HepG2 (cell line): ENCODE results near the gene NELFB. TPM values are rescaled to one million over a fixed set of nuclear protein-coding genes. Genes with fewer than 3 reads are reported as not detected.
A peak's percentile ranks its signal among the peaks of the same experiment; 100 is the strongest.

Source experiments
- HMG20A ChIP-seq: IDR thresholded peaks from 2 replicates; pipeline ENCODE4 v1.6.1; 2016; ENCODE audit warnings: borderline replicate concordance
- MED1 ChIP-seq: sonication (generic); formaldehyde crosslinking; IDR thresholded peaks from 2 replicates; pipeline ENCODE4 v1.4.0; 2020; ENCODE audit warnings: missing genetic modification reagents
- MXD4 ChIP-seq: IDR thresholded peaks from 2 replicates; pipeline ENCODE4 v1.6.1; 2016; ENCODE audit warnings: mild to moderate bottlenecking, missing biosample characterization, missing genetic modification reagents
- NFKBIZ ChIP-seq: IDR thresholded peaks from 2 replicates; pipeline ENCODE4 v1.6.1; 2018; ENCODE audit warnings: missing genetic modification reagents, missing compliant biosample characterization
- POLR2A ChIP-seq, 2 experiments: IDR thresholded peaks; 2 replicates each; pipeline ENCODE4 v1.6.1; 2011; ENCODE audit warnings: low read depth in 2 of 2, low read length in 2 of 2, mild to moderate bottlenecking in 1 of 2, moderate library complexity in 1 of 2; ENCODE audit not compliant: insufficient read depth in 1 of 2
- RAD21 ChIP-seq: fragments of 450-650 bp; formaldehyde crosslinking; IDR thresholded peaks from 2 replicates; pipeline ENCODE4 v1.5.0; 2020; ENCODE audit warnings: mild to moderate bottlenecking
- RBFOX2 ChIP-seq: fragments of 200-400 bp; formaldehyde crosslinking; IDR thresholded peaks from 2 replicates; pipeline ENCODE4 v1.6.1; 2017; ENCODE audit warnings: low read depth, mild to moderate bottlenecking, low read length
- SKI ChIP-seq: fragments of 450-650 bp; IDR thresholded peaks from one replicate; pipeline ENCODE4 v1.6.1; 2018; ENCODE audit warnings: mild to moderate bottlenecking; ENCODE audit not compliant: partially characterized antibody
- STAT5B ChIP-seq: sonication (generic); formaldehyde crosslinking; IDR thresholded peaks from 2 replicates; pipeline ENCODE4 v1.4.0; 2020; ENCODE audit warnings: missing genetic modification reagents
- TRIM24 ChIP-seq: sonication (generic); formaldehyde crosslinking; IDR thresholded peaks from 2 replicates; pipeline ENCODE4 v1.8.0; 2022; ENCODE audit warnings: mild to moderate bottlenecking, missing genetic modification reagents
- U2AF1 ChIP-seq: fragments of 200-400 bp; formaldehyde crosslinking; optimal IDR thresholded peaks from 2 replicates; pipeline ENCODE3; 2017; ENCODE audit warnings: mild to moderate bottlenecking, low read depth, low read length
- XRCC5 ChIP-seq: fragments of 200-400 bp; formaldehyde crosslinking; optimal IDR thresholded peaks from 2 replicates; pipeline ENCODE3; 2017; ENCODE audit warnings: mild to moderate bottlenecking, low read length
- ZBTB1 ChIP-seq: sonication (generic); formaldehyde crosslinking; IDR thresholded peaks from 2 replicates; pipeline ENCODE4 v1.4.0; 2020; ENCODE audit warnings: missing genetic modification reagents, borderline replicate concordance
- ZFP62 ChIP-seq: sonication (generic); formaldehyde crosslinking; IDR thresholded peaks from 2 replicates; pipeline ENCODE4 v1.4.0; 2020; ENCODE audit warnings: missing genetic modification reagents
- ZIK1 ChIP-seq: sonication (generic); formaldehyde crosslinking; IDR thresholded peaks from 2 replicates; pipeline ENCODE4 v1.5.0; 2020; ENCODE audit warnings: mild to moderate bottlenecking, low read depth, missing genetic modification reagents, borderline replicate concordance
- ZNF296 ChIP-seq: sonication (generic); formaldehyde crosslinking; conservative IDR thresholded peaks from 2 replicates; pipeline ENCODE4 v1.5.0; 2020; ENCODE audit warnings: mild to moderate bottlenecking, missing genetic modification reagents
- ZNF383 ChIP-seq: sonication (generic); formaldehyde crosslinking; IDR thresholded peaks from 2 replicates; pipeline ENCODE4 v1.4.0; 2020; ENCODE audit warnings: missing genetic modification reagents, mild to moderate bottlenecking, borderline replicate concordance
- ZSCAN9 ChIP-seq: IDR thresholded peaks from 2 replicates; pipeline ENCODE4 v1.6.1; 2016; ENCODE audit warnings: borderline replicate concordance
- polyA plus RNA-seq, 8 experiments: library from polyadenylated mRNA; depleted of rRNA in 3 of 8; stranded (reverse) in 7 of 8; unstranded in 1 of 8; fragments of >200 nt; fragmentation: Illumina TruSeq in 4 of 8; extraction: Trizol in 4 of 8; gene quantifications; 2 replicates each; pipeline versions ENCODE4 v1.2.1 to v1.2.3, GENCODE V29; 2011 to 2016; ENCODE audit warnings: low read depth in 4 of 8, missing spikeins in 1 of 8, mixed read lengths in 1 of 8; ENCODE audit not compliant: insufficient read depth in 1 of 8
- total RNA-seq, 5 experiments: library from RNA; depleted of rRNA; stranded (reverse); fragments of >200 nt; fragmentation: Illumina TruSeq; extraction: Trizol; gene quantifications; 2 replicates each; pipeline ENCODE4 v1.2.3, GENCODE V29; 2016; ENCODE audit warnings: low read depth in 1 of 5
- TF ChIP-seq, protein P1 (sequence below): sonication (generic); formaldehyde crosslinking; conservative IDR thresholded peaks from 2 replicates; pipeline ENCODE4 v1.5.0; 2020; ENCODE audit warnings: missing genetic modification reagents
- TF ChIP-seq, protein P2 (sequence below): sonication (generic); formaldehyde crosslinking; IDR thresholded peaks from 2 replicates; pipeline ENCODE4 v1.4.0; 2020; ENCODE audit warnings: mild to moderate bottlenecking, missing genetic modification reagents

Gene NELFB
- total and polyA plus RNA-seq, 2 of the 13 experiments (the other 11 are each of a cell fraction or from before 2014, with no cell fraction given): 26.5 to 45.8 TPM

DNA sequence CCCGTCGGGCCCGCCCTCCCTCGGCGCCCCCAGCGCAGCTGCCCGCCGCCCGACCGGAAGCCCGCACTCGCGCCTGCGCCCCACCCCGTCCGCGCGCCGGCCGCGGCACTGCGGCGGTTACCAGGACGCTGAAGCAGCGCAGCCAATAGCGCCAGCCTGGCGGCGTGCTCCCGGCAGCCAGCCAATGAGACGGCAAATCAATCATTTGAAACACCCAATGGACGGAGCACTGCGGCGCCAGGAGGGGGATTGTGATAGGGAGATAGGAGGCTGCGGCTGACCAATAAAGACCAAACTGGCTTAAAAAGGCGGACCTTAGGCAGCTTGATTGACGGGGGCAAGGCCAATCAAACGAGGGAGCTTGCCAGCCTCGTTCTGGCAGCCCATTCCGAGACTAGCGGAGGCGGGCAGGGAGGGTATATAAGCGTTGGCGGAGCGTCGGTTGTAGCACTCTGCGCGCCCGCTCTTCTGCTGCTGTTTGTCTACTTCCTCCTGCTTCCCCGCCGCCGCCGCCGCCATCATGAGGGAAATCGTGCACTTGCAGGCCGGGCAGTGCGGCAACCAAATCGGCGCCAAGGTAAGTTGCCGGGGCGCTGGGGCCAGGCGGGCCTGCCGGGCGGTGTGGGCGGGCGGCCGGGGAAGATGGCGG is 14.2 kb upstream of the NELFB start, which contains the start of gene TUBB4B (continued):
- peak; percentile 37; the same call in 1 of the 2 replicates for TF ChIP-seq MXD4
- TF ChIP-seq STAT5B (CRISPR knock-in tag): 0 out of 2 replicates have a peak, but pooled peaks have one; percentile 42
- TF ChIP-seq, protein P1, sequence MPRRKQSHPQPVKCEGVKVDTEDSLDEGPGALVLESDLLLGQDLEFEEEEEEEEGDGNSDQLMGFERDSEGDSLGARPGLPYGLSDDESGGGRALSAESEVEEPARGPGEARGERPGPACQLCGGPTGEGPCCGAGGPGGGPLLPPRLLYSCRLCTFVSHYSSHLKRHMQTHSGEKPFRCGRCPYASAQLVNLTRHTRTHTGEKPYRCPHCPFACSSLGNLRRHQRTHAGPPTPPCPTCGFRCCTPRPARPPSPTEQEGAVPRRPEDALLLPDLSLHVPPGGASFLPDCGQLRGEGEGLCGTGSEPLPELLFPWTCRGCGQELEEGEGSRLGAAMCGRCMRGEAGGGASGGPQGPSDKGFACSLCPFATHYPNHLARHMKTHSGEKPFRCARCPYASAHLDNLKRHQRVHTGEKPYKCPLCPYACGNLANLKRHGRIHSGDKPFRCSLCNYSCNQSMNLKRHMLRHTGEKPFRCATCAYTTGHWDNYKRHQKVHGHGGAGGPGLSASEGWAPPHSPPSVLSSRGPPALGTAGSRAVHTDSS: 0 out of 2 replicates have a peak, but pooled peaks have one; percentile 76
- TF ChIP-seq SKI: peak; percentile 8
- TF ChIP-seq ZSCAN9 (CRISPR knock-in tag): peak; percentile 90
- peak; percentile 53 for TF ChIP-seq MED1 (CRISPR knock-in tag)
- peak; percentile 33; the same call in 1 of the 2 replicates for TF ChIP-seq ZIK1 (CRISPR knock-in tag)
- peak in 1 of 2 experiments; percentile 99; a peak in 2 of 4 replicates for TF ChIP-seq POLR2A (IDR thresholded peaks at IDR 0.05; ENCODE audit: insufficient read depth in 1 of 2, low read depth in 2 of 2, low read length in 2 of 2)
- TF ChIP-seq, protein P2, sequence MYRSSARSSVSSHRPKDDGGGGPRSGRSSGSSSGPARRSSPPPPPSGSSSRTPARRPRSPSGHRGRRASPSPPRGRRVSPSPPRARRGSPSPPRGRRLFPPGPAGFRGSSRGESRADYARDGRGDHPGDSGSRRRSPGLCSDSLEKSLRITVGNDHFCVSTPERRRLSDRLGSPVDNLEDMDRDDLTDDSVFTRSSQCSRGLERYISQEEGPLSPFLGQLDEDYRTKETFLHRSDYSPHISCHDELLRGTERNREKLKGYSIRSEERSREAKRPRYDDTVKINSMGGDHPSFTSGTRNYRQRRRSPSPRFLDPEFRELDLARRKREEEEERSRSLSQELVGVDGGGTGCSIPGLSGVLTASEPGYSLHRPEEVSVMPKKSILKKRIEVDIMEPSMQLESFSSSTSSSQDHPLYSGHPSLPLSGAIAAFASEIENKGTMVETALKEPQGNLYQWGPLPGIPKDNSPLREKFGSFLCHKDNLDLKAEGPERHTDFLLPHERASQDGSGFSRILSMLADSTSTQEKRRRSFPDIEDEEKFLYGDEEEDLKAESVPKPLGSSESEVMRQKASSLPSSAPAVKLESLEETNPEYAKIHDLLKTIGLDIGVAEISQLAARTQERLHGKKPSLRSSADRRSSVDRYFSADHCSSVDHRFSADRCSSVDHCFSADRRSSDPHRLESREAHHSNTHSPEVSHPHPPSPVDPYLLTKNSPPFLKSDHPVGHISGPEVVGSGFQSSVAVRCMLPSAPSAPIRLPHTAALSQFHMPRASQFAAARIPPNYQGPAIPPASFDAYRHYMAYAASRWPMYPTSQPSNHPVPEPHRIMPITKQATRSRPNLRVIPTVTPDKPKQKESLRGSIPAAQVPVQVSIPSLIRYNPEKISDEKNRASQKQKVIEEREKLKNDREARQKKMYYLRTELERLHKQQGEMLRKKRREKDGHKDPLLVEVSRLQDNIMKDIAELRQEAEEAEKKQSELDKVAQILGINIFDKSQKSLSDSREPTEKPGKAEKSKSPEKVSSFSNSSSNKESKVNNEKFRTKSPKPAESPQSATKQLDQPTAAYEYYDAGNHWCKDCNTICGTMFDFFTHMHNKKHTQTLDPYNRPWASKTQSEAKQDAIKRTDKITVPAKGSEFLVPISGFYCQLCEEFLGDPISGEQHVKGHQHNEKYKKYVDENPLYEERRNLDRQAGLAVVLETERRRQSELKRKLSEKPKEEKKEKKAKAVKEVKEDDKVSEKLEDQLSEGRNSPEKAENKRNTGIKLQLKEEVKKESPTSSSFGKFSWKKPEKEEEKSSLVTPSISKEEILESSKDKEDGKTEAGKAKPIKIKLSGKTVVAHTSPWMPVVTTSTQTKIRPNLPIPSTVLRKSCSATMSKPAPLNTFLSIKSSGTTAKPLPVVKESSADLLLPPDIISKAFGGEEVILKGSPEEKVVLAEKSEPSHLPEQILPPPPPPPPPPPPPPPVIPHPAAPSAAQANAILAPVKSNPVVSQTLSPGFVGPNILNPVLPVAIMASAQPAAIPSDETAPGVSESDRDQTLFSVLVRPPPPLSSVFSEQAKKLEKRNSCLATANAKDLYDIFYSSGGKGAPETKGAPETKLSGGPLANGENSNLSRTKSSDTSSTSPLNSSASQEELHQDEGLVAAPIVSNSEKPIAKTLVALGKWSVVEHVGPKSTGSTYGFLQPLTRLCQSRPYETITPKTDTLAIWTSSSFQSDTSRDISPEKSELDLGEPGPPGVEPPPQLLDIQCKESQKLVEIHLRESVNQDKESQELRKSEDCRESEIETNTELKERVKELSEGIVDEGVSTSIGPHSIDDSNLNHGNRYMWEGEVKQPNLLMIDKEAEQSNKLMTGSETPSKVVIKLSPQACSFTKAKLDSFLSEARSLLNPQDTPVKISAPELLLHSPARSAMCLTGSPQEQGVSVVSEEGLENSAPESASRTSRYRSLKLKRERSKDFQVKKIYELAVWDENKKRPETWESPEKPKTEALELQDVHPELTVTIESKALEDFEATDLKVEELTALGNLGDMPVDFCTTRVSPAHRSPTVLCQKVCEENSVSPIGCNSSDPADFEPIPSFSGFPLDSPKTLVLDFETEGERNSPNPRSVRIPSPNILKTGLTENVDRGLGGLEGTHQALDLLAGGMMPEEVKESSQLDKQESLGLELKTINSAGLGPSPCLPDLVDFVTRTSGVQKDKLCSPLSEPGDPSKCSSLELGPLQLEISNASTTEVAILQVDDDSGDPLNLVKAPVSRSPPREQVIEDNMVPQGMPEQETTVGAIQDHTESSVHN (CRISPR knock-in tag): no peak
- peak; percentile 69 for TF ChIP-seq RAD21
- TF ChIP-seq HMG20A (CRISPR knock-in tag): no peak
- TF ChIP-seq ZBTB1 (CRISPR knock-in tag): peak; percentile 87; the same call in 1 of the 2 replicates
- TF ChIP-seq TRIM24 (CRISPR knock-in tag): no peak
- peak; percentile 87 for TF ChIP-seq RBFOX2
- no peak for TF ChIP-seq ZNF296
- TF ChIP-seq NFKBIZ (CRISPR knock-in tag): peak; percentile 78
- TF ChIP-seq ZFP62 (CRISPR knock-in tag): 0 out of 2 replicates have a peak, but pooled peaks have one; percentile 40
- TF ChIP-seq XRCC5: no peak
- TF ChIP-seq U2AF1: peak; percentile 59
- no peak for TF ChIP-seq ZNF383
